ENCODE data around the gene GDPD4. TPM values are rescaled to one million over a fixed set of nuclear protein-coding genes. Genes with fewer than 3 reads are reported as not detected.

GDPD4 gene
- total and polyA plus RNA-seq, 10 donors, result 0.07 to 1.6 (median 0.22) TPM; not detected in 6

DNA sequence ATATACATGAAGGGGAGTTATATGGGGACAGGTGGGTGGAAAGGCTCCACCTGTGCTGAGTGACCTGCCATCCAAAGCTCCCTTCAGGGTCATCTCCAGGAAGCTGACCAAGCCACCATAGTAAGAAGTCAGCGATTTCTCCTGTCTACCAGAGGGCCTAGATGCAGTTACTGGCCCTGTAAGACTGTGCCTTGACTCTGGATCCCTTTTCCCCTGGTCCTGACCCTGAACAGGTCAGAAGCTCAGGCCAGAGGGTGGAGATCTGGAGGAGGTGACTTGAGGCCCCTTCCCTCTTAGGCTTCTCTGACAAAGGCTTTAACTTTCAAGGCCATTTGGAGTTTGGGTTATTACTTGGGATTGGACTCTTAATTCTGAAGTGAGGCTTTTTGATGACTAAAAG lies 69.7 kb downstream of the GDPD4 start:
- no peak for TF ChIP-seq POLR2A (IDR thresholded peaks at IDR 0.05)
- TF ChIP-seq, protein P1, sequence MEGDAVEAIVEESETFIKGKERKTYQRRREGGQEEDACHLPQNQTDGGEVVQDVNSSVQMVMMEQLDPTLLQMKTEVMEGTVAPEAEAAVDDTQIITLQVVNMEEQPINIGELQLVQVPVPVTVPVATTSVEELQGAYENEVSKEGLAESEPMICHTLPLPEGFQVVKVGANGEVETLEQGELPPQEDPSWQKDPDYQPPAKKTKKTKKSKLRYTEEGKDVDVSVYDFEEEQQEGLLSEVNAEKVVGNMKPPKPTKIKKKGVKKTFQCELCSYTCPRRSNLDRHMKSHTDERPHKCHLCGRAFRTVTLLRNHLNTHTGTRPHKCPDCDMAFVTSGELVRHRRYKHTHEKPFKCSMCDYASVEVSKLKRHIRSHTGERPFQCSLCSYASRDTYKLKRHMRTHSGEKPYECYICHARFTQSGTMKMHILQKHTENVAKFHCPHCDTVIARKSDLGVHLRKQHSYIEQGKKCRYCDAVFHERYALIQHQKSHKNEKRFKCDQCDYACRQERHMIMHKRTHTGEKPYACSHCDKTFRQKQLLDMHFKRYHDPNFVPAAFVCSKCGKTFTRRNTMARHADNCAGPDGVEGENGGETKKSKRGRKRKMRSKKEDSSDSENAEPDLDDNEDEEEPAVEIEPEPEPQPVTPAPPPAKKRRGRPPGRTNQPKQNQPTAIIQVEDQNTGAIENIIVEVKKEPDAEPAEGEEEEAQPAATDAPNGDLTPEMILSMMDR (IDR thresholded peaks at IDR 0.05 in 8 of 11, conservative IDR thresholded peaks at IDR 0.05 in 3 of 11), result no peak
- 63 to 90% (median 85%) methylated on average over 1 of the region's 1 CpG for WGBS, 5 donors
- Histone ChIP-seq H3K9me3 (no peaks in the 10 kb centered on the region), H3K27ac (no peak overlapping the region), H3K4me3 (no peak overlapping the region), H3K36me3 (no peaks in the 10 kb centered on the region), H3K4me1 (no peaks in the 10 kb centered on the region), H3K27me3 (replicated peaks in 1 of 7) (no peaks in the 10 kb centered on the region)
- intact Hi-C loops (cut with DNase I; ENCODE audit: low total_unique reads), result no loop called here
- no peak for DNase-seq

DNA sequence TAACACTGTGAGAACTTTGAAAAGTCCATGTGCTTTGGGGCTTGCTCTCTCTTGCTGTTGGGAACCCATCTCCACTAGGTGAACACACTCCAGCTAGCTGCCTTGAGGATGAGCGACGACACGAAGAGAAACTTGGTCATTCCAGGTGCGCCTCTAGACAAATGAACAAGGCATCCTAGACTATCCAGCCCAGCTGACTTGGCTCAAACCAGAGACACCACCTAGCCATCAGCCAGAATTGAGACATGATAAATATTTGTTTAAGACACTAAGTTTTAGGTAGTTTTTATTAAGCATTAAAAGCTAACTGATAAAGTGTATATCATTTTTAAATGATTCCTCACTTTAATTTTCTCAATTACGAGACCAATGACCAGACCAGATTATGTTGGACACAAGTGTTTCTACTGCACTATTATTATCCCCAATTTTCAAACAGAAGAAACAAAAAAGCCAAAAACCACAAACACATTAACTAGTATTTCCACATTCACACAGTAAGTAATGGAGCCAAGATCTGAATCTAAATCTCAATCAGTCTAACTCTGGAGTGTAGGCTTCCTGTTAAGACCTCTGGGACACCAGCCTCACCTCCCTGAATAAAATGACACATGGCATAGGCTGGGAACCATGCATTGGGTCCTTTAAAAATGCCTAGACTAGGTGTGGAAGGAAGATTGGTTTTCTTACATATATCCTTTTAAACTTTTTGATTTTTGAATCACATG lies 70.4 kb downstream of the GDPD4 start:
- Histone ChIP-seq H3K36me3 (no peaks in the 10 kb centered on the region), H3K4me1 (no peaks in the 10 kb centered on the region), H3K27me3 (replicated peaks in 1 of 7) (no peaks in the 10 kb centered on the region), H3K4me3 (no peak overlapping the region), H3K9me3 (peaks cover 0 to 4% (median 0%) of the 10 kb centered on the region in 8 donors), H3K27ac (no peak overlapping the region)
- DNase-seq, result no peak
- 86 to 98% (median 93%) methylated on average over 5 of the region's 5 CpGs for WGBS, 5 donors
- intact Hi-C loops (cut with DNase I; ENCODE audit: low total_unique reads), result no loop called here
- TF ChIP-seq POLR2A (IDR thresholded peaks at IDR 0.05), result no peak
- TF ChIP-seq, protein P1 (IDR thresholded peaks at IDR 0.05 in 8 of 11, conservative IDR thresholded peaks at IDR 0.05 in 3 of 11), result no peak
- no peak for TF ChIP-seq POLR2AphosphoS5 (IDR thresholded peaks at IDR 0.05)

DNA sequence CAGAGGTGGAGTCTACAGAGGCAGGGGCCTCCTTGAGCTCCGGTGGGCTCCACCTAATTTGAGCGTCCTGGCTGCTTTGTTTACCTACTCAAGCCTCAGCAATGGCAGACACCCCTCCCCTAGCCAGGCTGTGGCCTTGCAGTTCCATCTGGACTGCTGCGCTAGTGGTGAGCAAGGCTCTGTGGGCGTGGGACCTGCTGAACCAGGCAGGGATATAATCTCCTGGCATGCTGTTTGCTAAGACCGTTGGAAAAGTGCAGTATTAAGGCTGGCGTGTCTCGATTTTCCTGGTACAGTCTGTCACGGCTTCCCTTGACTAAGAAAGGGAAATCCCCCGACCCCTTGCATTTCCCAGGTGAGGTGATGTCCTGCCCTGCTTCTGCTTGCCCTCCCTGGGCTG lies 77.7 kb downstream of the GDPD4 start:
- no peaks in the 10 kb centered on the region for H3K4me1 ChIP-seq
- H3K27me3 ChIP-seq (replicated peaks in 1 of 7), result peaks cover 0 to 6% (median 0%) of the 10 kb centered on the region in 7 donors
- peaks cover 0 to 14% (median 0%) of the 10 kb centered on the region in 6 donors for H3K36me3 ChIP-seq
- H3K9me3 ChIP-seq, result peaks cover 0 to 6% (median 0%) of the 10 kb centered on the region in 8 donors
- no peak overlapping the region for H3K4me3 ChIP-seq
- intact Hi-C loops (cut with DNase I; ENCODE audit: low total_unique reads), result no loop called here
- no peak overlapping the region for H3K27ac ChIP-seq
- no peak for DNase-seq
- no peak for TF ChIP-seq POLR2AphosphoS5 (IDR thresholded peaks at IDR 0.05)
- no peak for TF ChIP-seq POLR2A (IDR thresholded peaks at IDR 0.05)
- TF ChIP-seq, protein P1 (IDR thresholded peaks at IDR 0.05 in 8 of 11, conservative IDR thresholded peaks at IDR 0.05 in 3 of 11), result no peak
- 72 to 86% (median 81%) methylated on average over 6 to 9 of the region's 9 CpGs for WGBS, 5 donors

DNA sequence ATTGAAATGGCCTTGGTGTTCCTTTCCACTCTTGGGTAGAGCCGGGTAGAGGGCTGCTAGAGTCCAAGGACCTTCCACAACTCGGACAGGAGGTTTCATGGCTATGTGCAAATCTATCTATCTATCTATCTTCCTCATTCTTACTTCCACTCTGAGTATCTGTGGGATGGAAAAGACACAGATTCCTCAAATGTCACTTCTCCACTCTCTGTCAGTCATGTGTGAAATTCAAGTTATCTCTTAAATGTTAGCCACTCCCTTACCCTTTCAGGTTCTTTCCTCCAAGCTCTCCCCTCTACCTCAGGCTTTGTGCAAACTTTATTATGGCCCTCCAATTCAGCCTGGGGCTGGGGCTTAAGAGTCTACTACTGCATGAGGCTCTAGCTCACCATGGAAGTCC lies 84.3 kb downstream of the GDPD4 start:
- 57 to 80% (median 69%) methylated on average over 2 of the region's 2 CpGs for WGBS, 5 donors
- Histone ChIP-seq H3K27me3 (replicated peaks in 1 of 7) (no peaks in the 10 kb centered on the region), H3K27ac (no peak overlapping the region), H3K4me3 (no peak overlapping the region), H3K9me3 (no peaks in the 10 kb centered on the region), H3K4me1 (no peaks in the 10 kb centered on the region), H3K36me3 (peaks cover 0 to 35% (median 8%) of the 10 kb centered on the region in 6 donors)
- no peak for DNase-seq
- TF ChIP-seq POLR2A (IDR thresholded peaks at IDR 0.05) (no peak), POLR2AphosphoS5 (IDR thresholded peaks at IDR 0.05) (no peak)
- TF ChIP-seq, protein P1 (IDR thresholded peaks at IDR 0.05 in 8 of 11, conservative IDR thresholded peaks at IDR 0.05 in 3 of 11), result no peak
- intact Hi-C loops (cut with DNase I; ENCODE audit: low total_unique reads), result no loop called here

Data from spleen (tissue), 11 donors.